Suprapubic skin (tissue), 4 donors: ENCODE measurements around the gene ATP1A4. TPM values are rescaled to one million over a fixed set of nuclear protein-coding genes. Genes with fewer than 3 reads are reported as not detected.

ENCODE experiments used
- DNase-seq, 2 donors: peaks; one replicate each; pipeline ENCODE4 v3.0.0-alpha.2; 2019; ENCODE audit warnings: low spot score in 2 of 2
- H3K27ac ChIP-seq: fragments of 200-600 bp; sonication (generic); one replicate; pipeline ENCODE4 v1.5.1; 2019
- H3K27me3 ChIP-seq: fragments of 200-600 bp; sonication (generic); one replicate; pipeline ENCODE4 v1.5.1; 2019
- H3K36me3 ChIP-seq: fragments of 200-600 bp; sonication (generic); one replicate; pipeline ENCODE4 v1.5.1; 2019
- H3K4me1 ChIP-seq: fragments of 200-600 bp; sonication (generic); one replicate; pipeline ENCODE4 v1.5.1; 2019
- H3K4me3 ChIP-seq: fragments of 200-600 bp; sonication (generic); one replicate; pipeline ENCODE4 v1.5.1; 2019; ENCODE audit warnings: mild to moderate bottlenecking
- H3K9me3 ChIP-seq: fragments of 200-600 bp; sonication (generic); one replicate; pipeline ENCODE4 v1.5.1; 2019
- CTCF ChIP-seq, 2 donors: fragments of 200-600 bp in 1 of 2; fragments of 450-650 bp in 1 of 2; sonication (generic) in 1 of 2; IDR thresholded peaks; one replicate each; pipeline ENCODE4 v1.5.1; 2016 to 2019; ENCODE audit warnings: antibody characterized with exemption in 2 of 2, mild to moderate bottlenecking in 1 of 2, moderate library complexity in 1 of 2
- EP300 ChIP-seq: sonication (generic); formaldehyde crosslinking; IDR thresholded peaks from one replicate; pipeline ENCODE4 v1.6.1; 2017; ENCODE audit warnings: antibody characterized with exemption
- POLR2A ChIP-seq, 2 donors: fragments of 450-650 bp; IDR thresholded peaks; one replicate each; pipeline ENCODE4 v1.6.1; 2017; ENCODE audit warnings: antibody characterized with exemption in 2 of 2, mild to moderate bottlenecking in 2 of 2, moderate library complexity in 2 of 2
- POLR2AphosphoS5 ChIP-seq, 3 donors: sonication (generic); formaldehyde crosslinking; IDR thresholded peaks; one replicate each; pipeline ENCODE4 v1.6.1; 2017; ENCODE audit warnings: antibody characterized with exemption in 3 of 3
- WGBS: methylation state at CpG from one replicate; pipeline ENCODE4 v1.1.5; 2018; 5-methylcytosine and 5-hydroxymethylcytosine counted together
- total RNA-seq, 4 donors: library from RNA; depleted of rRNA; stranded (reverse); fragments of >200 nt; gene quantifications; one replicate each; pipeline ENCODE4 v1.1.0, GENCODE V29; 2016

ATP1A4 gene
- total RNA-seq, 4 donors from 2014 or later = not detected

GRCh38 chr1:160148121-160148520 is 3.3 kb upstream of the ATP1A4 start:
- 87% methylated on average over 3 of the region's 3 CpGs for WGBS
- Histone ChIP-seq H3K9me3 (no peaks in the 10 kb centered on the region), H3K36me3 (no peaks in the 10 kb centered on the region), H3K4me1 (peaks cover 4% of the 10 kb centered on the region), H3K4me3 (no peak overlapping the region), H3K27ac (no peak overlapping the region), H3K27me3 (no peaks in the 10 kb centered on the region)
- DNase-seq = no peak
- TF ChIP-seq POLR2A (IDR thresholded peaks at IDR 0.05) = no peak
- no peak for TF ChIP-seq POLR2AphosphoS5 (IDR thresholded peaks at IDR 0.05)
- TF ChIP-seq EP300 = no peak
- no peak for TF ChIP-seq CTCF (IDR thresholded peaks at IDR 0.05)

- no peak for TF ChIP-seq POLR2AphosphoS5 (IDR thresholded peaks at IDR 0.05)
- no peak for TF ChIP-seq CTCF (IDR thresholded peaks at IDR 0.05)
- no peak for TF ChIP-seq POLR2A (IDR thresholded peaks at IDR 0.05)
- TF ChIP-seq EP300 = no peak
- no peaks in the 10 kb centered on the region for H3K9me3 ChIP-seq
- H3K4me1 ChIP-seq = peaks cover 4% of the 10 kb centered on the region
- no peak overlapping the region for H3K27ac ChIP-seq
- DNase-seq = no peak
- no peaks in the 10 kb centered on the region for H3K27me3 ChIP-seq
- no peak overlapping the region for H3K4me3 ChIP-seq
- no peaks in the 10 kb centered on the region for H3K36me3 ChIP-seq
Measured at GRCh38 chr1:160149233-160149632, 2.2 kb upstream of the ATP1A4 start.

- no peaks in the 10 kb centered on the region for H3K9me3 ChIP-seq
- no peak overlapping the region for H3K4me3 ChIP-seq
- TF ChIP-seq POLR2AphosphoS5 (IDR thresholded peaks at IDR 0.05) (no peak), EP300 (no peak), CTCF (IDR thresholded peaks at IDR 0.05) (no peak), POLR2A (IDR thresholded peaks at IDR 0.05) (no peak)
- no peaks in the 10 kb centered on the region for H3K36me3 ChIP-seq
- no peaks in the 10 kb centered on the region for H3K27me3 ChIP-seq
- 69% methylated on average over 2 of the region's 2 CpGs for WGBS
- no peak overlapping the region for H3K27ac ChIP-seq
- H3K4me1 ChIP-seq = peaks cover 4% of the 10 kb centered on the region
- no peak for DNase-seq
Measured at GRCh38 chr1:160149716-160150115, 1.7 kb upstream of the ATP1A4 start.

GRCh38 chr1:160154790-160155189 is 3.4 kb downstream of the ATP1A4 start:
- DNase-seq = no peak
- no peaks in the 10 kb centered on the region for H3K36me3 ChIP-seq
- H3K4me1 ChIP-seq = no peaks in the 10 kb centered on the region
- no peak overlapping the region for H3K27ac ChIP-seq
- H3K9me3 ChIP-seq = no peaks in the 10 kb centered on the region
- H3K27me3 ChIP-seq = no peaks in the 10 kb centered on the region
- no peak for TF ChIP-seq POLR2A (IDR thresholded peaks at IDR 0.05)
- TF ChIP-seq EP300 = no peak
- TF ChIP-seq POLR2AphosphoS5 (IDR thresholded peaks at IDR 0.05) = no peak
- TF ChIP-seq CTCF (IDR thresholded peaks at IDR 0.05) = no peak
- no peak overlapping the region for H3K4me3 ChIP-seq
- 90% methylated on average over 3 of the region's 3 CpGs for WGBS

GRCh38 chr1:160156361-160156760 is 5.0 kb downstream of the ATP1A4 start:
- WGBS = 83% methylated on average over 5 of the region's 5 CpGs

More at GRCh38 chr1:160156361-160156760, 5.0 kb downstream of the ATP1A4 start:
- H3K27ac ChIP-seq = no peak overlapping the region
- no peaks in the 10 kb centered on the region for H3K36me3 ChIP-seq
- no peak for DNase-seq
- no peak for TF ChIP-seq CTCF (IDR thresholded peaks at IDR 0.05)
- TF ChIP-seq EP300 = no peak
- TF ChIP-seq POLR2A (IDR thresholded peaks at IDR 0.05) = no peak
- TF ChIP-seq POLR2AphosphoS5 (IDR thresholded peaks at IDR 0.05) = no peak
- no peaks in the 10 kb centered on the region for H3K9me3 ChIP-seq
- no peak overlapping the region for H3K4me3 ChIP-seq
- H3K4me1 ChIP-seq = no peaks in the 10 kb centered on the region
- H3K27me3 ChIP-seq = no peaks in the 10 kb centered on the region
